Peyer's patch (tissue), 4 donors: ENCODE measurements around the gene UBXN6. TPM values are rescaled to one million over a fixed set of nuclear protein-coding genes. Genes with fewer than 3 reads are reported as not detected.

Source experiments
- DNase-seq, 3 donors: peaks; one replicate each; pipeline ENCODE4 v3.0.0-alpha.2; 2017 to 2019
- H3K27ac ChIP-seq, 4 donors: fragments of 200-600 bp; sonication (generic); one replicate each; pipeline ENCODE4 v1.5.1; 2016 to 2019
- H3K27me3 ChIP-seq, 2 donors: fragments of 200-600 bp; sonication (generic); one replicate each; pipeline ENCODE4 v1.5.1; 2019
- H3K36me3 ChIP-seq, 3 donors: fragments of 200-600 bp; sonication (generic); one replicate each; pipeline ENCODE4 v1.5.1; 2016 to 2019
- H3K4me1 ChIP-seq, 4 donors: fragments of 200-600 bp; sonication (generic); one replicate each; pipeline ENCODE4 v1.5.1; 2016 to 2019
- H3K4me3 ChIP-seq, 4 donors: fragments of 200-600 bp; sonication (generic); 1 replicate in 3 of 4; 2 replicates in 1 of 4; pipeline ENCODE4 v1.5.1; 2016 to 2019; ENCODE audit warnings: mild to moderate bottlenecking in 1 of 4
- H3K9me3 ChIP-seq, 4 donors: fragments of 200-600 bp; sonication (generic); one replicate each; pipeline ENCODE4 v1.5.1; 2016 to 2019; ENCODE audit warnings: mild to moderate bottlenecking in 1 of 4
- CTCF ChIP-seq, 6 experiments: fragments of 450-650 bp in 4 of 6; fragments of 200-600 bp in 2 of 6; sonication (generic) in 1 of 6; IDR thresholded peaks; one replicate each; pipeline ENCODE4 v1.5.1; 2017 to 2019; ENCODE audit warnings: antibody characterized with exemption in 6 of 6, mild to moderate bottlenecking in 3 of 6, moderate library complexity in 1 of 6
- POLR2A ChIP-seq, 2 donors: fragments of 450-650 bp; IDR thresholded peaks; one replicate each; pipeline ENCODE4 v1.5.1; 2017; ENCODE audit warnings: antibody characterized with exemption in 2 of 2, mild to moderate bottlenecking in 2 of 2, moderate library complexity in 2 of 2
- total RNA-seq, 4 donors: library from RNA; depleted of rRNA; stranded (reverse); fragments of >200 nt; gene quantifications; one replicate each; pipeline ENCODE4 v1.1.0, GENCODE V29; 2016

UBXN6 gene
- total RNA-seq, 4 donors from 2014 or later, result 94.9 to 178 (median 163) TPM

- peaks cover 0 to 23% (median 0%) of the 10 kb centered on the region in 3 donors for H3K36me3 ChIP-seq
- peak overlapping the region in 1 of 4 donors; percentile 25 for H3K4me3 ChIP-seq
- peak overlapping the region in 2 of 4 donors; percentile 40 to 77 for H3K27ac ChIP-seq
- no peaks in the 10 kb centered on the region for H3K4me1 ChIP-seq
- TF ChIP-seq POLR2A (IDR thresholded peaks at IDR 0.05) (no peak), CTCF (IDR thresholded peaks at IDR 0.05) (no peak)
- no peaks in the 10 kb centered on the region for H3K9me3 ChIP-seq
- H3K27me3 ChIP-seq, result no peaks in the 10 kb centered on the region
- DNase-seq, result peak in 2 of 3 donors; percentile 62 to 63
Measured at GRCh38 chr19:4431808-4432674, 25.6 kb downstream of the UBXN6 start.

GRCh38 chr19:4431296-4431695, 26.3 kb downstream of the UBXN6 start:
- no peak for TF ChIP-seq CTCF (IDR thresholded peaks at IDR 0.05)
- no peak for TF ChIP-seq POLR2A (IDR thresholded peaks at IDR 0.05)
- Histone ChIP-seq H3K4me3 (no peak overlapping the region), H3K4me1 (no peaks in the 10 kb centered on the region), H3K27ac (peak overlapping the region in 2 of 4 donors; percentile 40 to 77), H3K9me3 (no peaks in the 10 kb centered on the region), H3K36me3 (peaks cover 0 to 23% (median 0%) of the 10 kb centered on the region in 3 donors), H3K27me3 (no peaks in the 10 kb centered on the region)
- DNase-seq, result no peak

- H3K9me3 ChIP-seq, result no peaks in the 10 kb centered on the region
- no peak for TF ChIP-seq CTCF (IDR thresholded peaks at IDR 0.05)
- no peak for TF ChIP-seq POLR2A (IDR thresholded peaks at IDR 0.05)
- no peaks in the 10 kb centered on the region for H3K4me1 ChIP-seq
- peaks cover 0 to 23% (median 0%) of the 10 kb centered on the region in 3 donors for H3K36me3 ChIP-seq
- peak overlapping the region in 1 of 4 donors; percentile 77 for H3K27ac ChIP-seq
- DNase-seq, result peak in 1 of 3 donors; percentile 38
- H3K4me3 ChIP-seq, result no peak overlapping the region
- no peaks in the 10 kb centered on the region for H3K27me3 ChIP-seq
Measured at GRCh38 chr19:4430760-4431159, 26.8 kb downstream of the UBXN6 start.

- Histone ChIP-seq H3K4me1 (no peaks in the 10 kb centered on the region), H3K4me3 (no peak overlapping the region), H3K27ac (peak overlapping the region in 1 of 4 donors; percentile 77), H3K9me3 (no peaks in the 10 kb centered on the region), H3K27me3 (no peaks in the 10 kb centered on the region), H3K36me3 (peaks cover 0 to 25% (median 0%) of the 10 kb centered on the region in 3 donors)
- no peak for TF ChIP-seq POLR2A (IDR thresholded peaks at IDR 0.05)
- TF ChIP-seq CTCF (IDR thresholded peaks at IDR 0.05), result no peak
- DNase-seq, result no peak
Measured at GRCh38 chr19:4429771-4430171, 27.8 kb downstream of the UBXN6 start.

- Histone ChIP-seq H3K4me3 (no peak overlapping the region), H3K36me3 (peaks cover 0 to 27% (median 0%) of the 10 kb centered on the region in 3 donors), H3K27me3 (no peaks in the 10 kb centered on the region), H3K27ac (no peak overlapping the region), H3K9me3 (no peaks in the 10 kb centered on the region), H3K4me1 (no peaks in the 10 kb centered on the region)
- TF ChIP-seq CTCF (IDR thresholded peaks at IDR 0.05) (no peak), POLR2A (IDR thresholded peaks at IDR 0.05) (no peak)
- DNase-seq, result no peak
Measured at GRCh38 chr19:4429256-4429655, 28.3 kb downstream of the UBXN6 start.
